CD1c-positive myeloid dendritic cell (primary cell): ENCODE data around the gene IFIT2.
A peak's percentile ranks its signal among the peaks of the same experiment; 100 is the strongest.
"Not testable (repeated sequence)": the region's sequence is repeated elsewhere in the genome, so short reads cannot be mapped to it uniquely, and the experiment has no call there.

Source experiments
- DNase-seq: peaks from one replicate; pipeline ENCODE4 v3.0.0-alpha.2; 2016; ENCODE audit errors: extremely low spot score

The IFIT2 gene

DNA sequence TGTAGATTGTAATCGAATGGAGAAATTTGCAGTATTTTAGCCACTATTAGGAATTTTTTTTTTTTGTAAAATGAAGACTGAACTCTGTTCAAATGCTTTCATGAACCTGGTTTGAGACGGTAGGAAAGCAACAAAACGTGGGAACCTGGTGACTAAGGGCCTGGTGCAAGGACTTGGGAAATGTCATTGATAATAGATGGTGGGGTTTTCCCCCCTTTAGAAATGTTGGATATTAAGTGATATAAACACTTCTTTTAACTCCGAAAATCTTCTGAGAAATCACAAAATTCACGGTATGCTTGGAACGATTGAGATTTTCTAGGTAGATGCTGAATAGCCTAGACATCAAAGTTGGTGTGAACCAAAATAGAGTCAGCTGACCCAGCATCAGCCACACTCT, 6.4 kb downstream of the IFIT2 start:
- DNase-seq = no peak

DNA sequence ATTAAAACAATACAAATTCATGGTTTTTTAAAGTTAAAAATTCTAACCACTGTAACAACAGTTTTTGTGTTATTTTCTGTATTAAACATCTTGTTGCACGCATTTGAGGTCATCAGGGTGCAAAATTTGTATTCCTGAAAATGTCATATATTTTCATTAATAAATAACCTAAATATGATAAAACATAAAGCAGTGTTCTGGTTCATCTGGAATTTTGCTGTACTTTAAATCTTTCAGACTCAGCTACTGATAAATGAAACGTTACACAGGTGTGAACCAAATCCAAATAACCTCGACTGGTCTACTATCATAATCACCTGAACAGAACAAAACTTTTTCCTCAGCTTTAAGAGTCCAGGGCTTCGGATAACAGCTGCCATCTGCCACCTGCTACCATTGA, 6.9 kb downstream of the IFIT2 start:
- DNase-seq = no peak

- DNase-seq = no peak
These were observed 7.6 kb downstream of the IFIT2 start for GRCh38 chr10:89309156-89310055.

- no peak for DNase-seq
These were observed 8.4 kb downstream of the IFIT2 start for GRCh38 chr10:89310056-89310893.

GRCh38 chr10:89312973-89313372, 11.1 kb downstream of the IFIT2 start:
- no peak for DNase-seq

- no peak for DNase-seq
These were observed 12.8 kb downstream of the IFIT2 start for GRCh38 chr10:89314676-89315075.

DNA sequence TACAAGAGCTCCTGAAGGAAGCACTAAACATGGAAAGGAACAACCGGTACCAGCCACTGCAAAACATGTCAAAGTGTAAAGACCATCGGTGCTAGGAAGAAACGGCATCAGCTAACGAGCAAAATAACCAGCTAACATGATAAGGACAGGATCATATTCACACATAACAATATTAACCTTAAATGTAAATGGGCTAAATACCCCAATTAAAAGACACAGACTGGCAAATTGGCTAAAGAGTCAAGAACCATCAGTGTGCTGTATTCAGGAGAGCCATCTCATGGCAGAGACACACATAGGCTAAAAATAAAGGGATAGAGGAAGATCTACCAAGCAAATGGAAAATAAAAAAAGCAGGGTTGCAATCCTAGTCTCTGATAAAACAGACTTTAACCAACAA, 16.2 kb downstream of the IFIT2 start:
- DNase-seq = not testable (repeated sequence)

- DNase-seq = not testable (repeated sequence)
These were observed 23.2 kb downstream of the IFIT2 start for GRCh38 chr10:89325081-89325480.

DNA sequence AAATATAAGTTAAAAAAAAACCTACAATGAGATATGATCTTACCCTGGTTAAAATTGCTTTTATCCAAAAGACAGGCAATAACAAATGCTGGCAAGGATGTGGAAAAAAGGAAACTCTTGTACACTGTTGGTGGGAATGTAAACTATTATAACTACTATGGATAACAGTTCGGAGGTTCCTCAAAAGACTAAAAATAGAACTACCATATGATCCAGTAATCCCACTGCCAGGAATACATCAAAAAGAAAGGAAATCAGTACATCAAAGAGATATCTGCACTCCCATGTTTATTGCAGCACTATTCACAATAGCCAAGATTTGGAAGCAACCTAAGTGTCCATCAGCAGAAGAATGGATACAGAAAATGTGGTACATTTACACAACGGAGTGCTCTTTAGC, 24.0 kb downstream of the IFIT2 start:
- not testable (repeated sequence) for DNase-seq

- DNase-seq = peak; percentile 91
These were observed 26.1 kb downstream of the IFIT2 start, which contains the start of gene IFIT3 for GRCh38 chr10:89327803-89328441. TSS of gene IFIT3 (plus strand) at chr10:89327997. CDS start at chr10:89328074, 77 bp downstream.

- DNase-seq = no peak
These were observed 27.3 kb downstream of the IFIT2 start for GRCh38 chr10:89329151-89329550.

- DNase-seq = not testable (repeated sequence)
These were observed 28.2 kb downstream of the IFIT2 start for GRCh38 chr10:89330014-89330413.

- DNase-seq = no peak
These were observed 28.8 kb downstream of the IFIT2 start for GRCh38 chr10:89330537-89331212.

DNA sequence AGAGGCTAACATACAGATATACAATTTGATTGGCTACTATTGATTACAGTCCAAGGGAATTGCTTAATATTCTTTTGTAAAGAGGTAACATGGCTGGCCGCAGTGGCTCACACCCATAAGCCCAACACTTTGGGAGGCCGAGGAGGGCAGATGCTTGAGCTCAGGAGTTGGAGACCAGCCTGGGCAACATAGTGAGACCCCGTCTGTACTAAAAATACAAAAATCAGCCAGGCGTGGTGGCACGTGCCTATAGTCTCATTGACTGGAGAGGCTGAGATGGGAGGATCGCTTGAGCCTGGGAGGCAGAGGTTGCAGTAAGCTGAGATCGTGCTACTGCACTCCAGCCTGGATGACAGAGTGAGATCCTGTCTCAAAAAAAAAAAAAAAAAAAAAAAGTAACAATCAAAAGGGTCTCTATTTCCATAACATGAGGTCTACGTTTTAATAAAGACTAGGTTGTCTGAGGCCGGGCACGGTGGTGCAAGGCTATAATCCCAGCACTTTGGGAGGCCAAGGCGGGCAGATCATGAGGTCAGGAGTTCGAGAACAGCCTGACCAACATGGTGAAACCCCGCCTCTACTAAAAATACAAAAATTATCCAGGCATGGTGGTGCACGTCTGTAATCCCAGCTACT, 29.8 kb downstream of the IFIT2 start:
- not testable (repeated sequence) for DNase-seq

DNA sequence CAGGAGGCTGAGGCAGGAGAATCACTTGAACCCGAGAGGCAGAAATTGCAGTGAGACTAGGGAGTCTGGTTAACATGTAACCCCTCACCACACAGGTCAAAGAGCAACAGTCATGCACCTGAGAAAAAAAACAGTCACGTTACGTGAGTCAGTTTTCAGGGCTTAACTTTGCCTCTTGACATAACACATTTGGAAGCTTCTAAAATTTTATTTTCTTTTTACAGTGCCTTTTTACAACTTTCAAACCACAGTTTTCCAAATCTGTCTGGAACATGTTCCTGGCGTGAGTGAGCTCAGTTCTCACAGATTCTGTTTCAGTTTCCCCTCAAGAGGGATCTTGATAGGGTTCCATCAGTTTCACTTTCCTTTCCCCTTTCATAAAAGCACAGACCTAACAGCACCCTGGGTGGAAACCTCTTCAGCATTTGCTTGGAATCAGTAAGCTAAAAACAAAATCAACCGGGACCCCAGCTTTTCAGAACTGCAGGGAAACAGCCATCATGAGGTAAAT, 30.3 kb downstream of the IFIT2 start:
- peak; percentile 71 for DNase-seq

DNA sequence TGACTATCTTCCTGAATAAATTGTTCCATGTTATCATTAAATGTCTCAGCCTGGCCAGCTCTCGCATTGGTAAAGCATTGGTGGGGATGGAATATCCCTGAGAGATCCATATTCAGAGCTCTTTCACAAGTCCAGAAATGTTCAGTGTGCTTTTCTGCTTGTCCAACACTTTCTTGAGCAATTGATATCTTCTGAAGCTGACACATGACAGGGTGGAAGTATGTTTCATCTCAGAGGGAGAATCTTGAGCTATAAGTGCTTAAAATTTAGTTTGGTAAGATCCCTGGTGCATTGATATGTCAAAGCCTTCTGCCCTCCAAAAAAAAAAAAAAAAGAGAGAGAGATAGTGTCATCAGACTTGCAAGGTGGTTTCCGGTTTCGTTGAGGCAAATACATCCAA, 33.4 kb downstream of the IFIT2 start:
- DNase-seq = no peak

DNA sequence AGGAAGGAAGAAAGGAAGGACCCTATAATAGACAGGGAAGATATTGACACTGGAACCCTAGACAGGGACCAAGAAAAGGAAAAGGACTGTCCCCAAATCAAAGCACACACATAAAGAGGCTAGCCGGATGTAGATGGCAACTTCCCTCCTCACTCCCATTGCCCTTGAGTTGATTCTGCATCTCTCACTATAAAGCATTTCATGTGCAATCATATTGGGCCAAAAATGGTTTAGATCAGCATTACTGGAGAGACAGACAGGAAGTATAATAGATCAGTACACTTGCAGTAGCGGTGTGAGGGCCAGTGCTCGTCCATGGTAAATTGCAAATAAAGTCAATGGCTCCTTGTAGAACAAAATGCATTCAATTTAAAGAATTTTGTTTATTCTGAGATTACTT, 34.4 kb downstream of the IFIT2 start:
- DNase-seq = no peak

GRCh38 chr10:89337484-89337883, 35.6 kb downstream of the IFIT2 start:
- no peak for DNase-seq

GRCh38 chr10:89338713-89339112, 36.9 kb downstream of the IFIT2 start:
- no peak for DNase-seq

DNA sequence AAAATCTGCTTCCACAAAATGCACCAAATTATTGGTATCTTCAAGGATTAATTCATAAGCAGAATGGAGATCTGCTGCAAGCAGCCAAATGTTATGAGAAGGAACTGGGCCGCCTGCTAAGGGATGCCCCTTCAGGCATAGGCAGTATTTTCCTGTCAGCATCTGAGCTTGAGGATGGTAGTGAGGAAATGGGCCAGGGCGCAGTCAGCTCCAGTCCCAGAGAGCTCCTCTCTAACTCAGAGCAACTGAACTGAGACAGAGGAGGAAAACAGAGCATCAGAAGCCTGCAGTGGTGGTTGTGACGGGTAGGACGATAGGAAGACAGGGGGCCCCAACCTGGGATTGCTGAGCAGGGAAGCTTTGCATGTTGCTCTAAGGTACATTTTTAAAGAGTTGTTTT, 38.0 kb downstream of the IFIT2 start:
- no peak for DNase-seq

GRCh38 chr10:89341649-89342048, 39.8 kb downstream of the IFIT2 start:
- DNase-seq = no peak
